HFFc6 (cell line): ENCODE results near the gene OR52N1. TPM values are rescaled to one million over a fixed set of nuclear protein-coding genes. Genes with fewer than 3 reads are reported as not detected.

Experiments used
- DNase-seq: peaks from one replicate; pipeline ENCODE4 v3.0.0-alpha.2; 2018
- H3K27ac Mint-ChIP-seq: 2 replicates; pipeline ENCODE4 v1.8.0; 2020; ENCODE audit warnings: mild to moderate bottlenecking, mixed read lengths
- H3K27me3 Mint-ChIP-seq: 2 replicates; pipeline ENCODE4 v1.8.0; 2021; ENCODE audit warnings: mild to moderate bottlenecking, moderate library complexity, mixed read lengths; ENCODE audit not compliant: insufficient read depth
- H3K36me3 Mint-ChIP-seq: 2 replicates; pipeline ENCODE4 v1.8.0; 2021; ENCODE audit warnings: low read depth, mixed read lengths
- H3K4me1 Mint-ChIP-seq: 2 replicates; pipeline ENCODE4 v1.8.0; 2020; ENCODE audit warnings: low read depth, mixed read lengths
- H3K4me3 Mint-ChIP-seq: 2 replicates; pipeline ENCODE4 v1.8.0; 2020; ENCODE audit warnings: mild to moderate bottlenecking, moderate library complexity, mixed read lengths
- H3K9me3 Mint-ChIP-seq: 2 replicates; pipeline ENCODE4 v1.8.0; 2020; ENCODE audit warnings: mild to moderate bottlenecking, mixed read lengths
- CTCF ChIP-seq: fragments of 200-600 bp; sonication (generic); IDR thresholded peaks from 2 replicates; pipeline ENCODE4 v1.5.0; 2021; ENCODE audit warnings: antibody characterized with exemption, mild to moderate bottlenecking
- long read RNA-seq: library from polyadenylated mRNA; unstranded; transcript quantifications from one replicate; pipeline ENCODE4 v2.0.0, GENCODE V29; 2019
- total RNA-seq, 6 experiments: library from RNA; stranded (reverse); fragmentation: NEBNext Ultra II Directional; extraction: Animal tissue kit (Norgen Biotek cat#: 25700); gene quantifications; 2 replicates in 1 of 6; 3 replicates in 5 of 6; pipeline ENCODE4 v1.2.3, GENCODE V29; 2021

OR52N1 gene
- not detected for total RNA-seq
- long read RNA-seq: 0 reads

- no peaks in the 10 kb centered on the region for H3K9me3 Mint-ChIP-seq
- no peak for TF ChIP-seq CTCF
- no peaks in the 10 kb centered on the region for H3K4me1 Mint-ChIP-seq
- H3K4me3 Mint-ChIP-seq: no peak within 1 kb of the TSS
- H3K27ac Mint-ChIP-seq: no peak within 1 kb of the TSS
- H3K36me3 Mint-ChIP-seq: no peaks in the 10 kb centered on the region
- no peak for DNase-seq
- no peaks in the 10 kb centered on the region for H3K27me3 Mint-ChIP-seq
Measured at GRCh38 chr11:5791165-5791564, at the start of gene OR52N1. OR52N1 (minus strand) TSS chr11:5791265; CDS start chr11:5788816, 2,449 bp downstream.

GRCh38 chr11:5837695-5838094, 46.6 kb upstream of the OR52N1 start:
- H3K36me3 Mint-ChIP-seq: no peaks in the 10 kb centered on the region
- H3K4me1 Mint-ChIP-seq: no peaks in the 10 kb centered on the region
- H3K27me3 Mint-ChIP-seq: no peaks in the 10 kb centered on the region
- no peak overlapping the region for H3K4me3 Mint-ChIP-seq
- no peak for TF ChIP-seq CTCF
- no peak for DNase-seq
- no peak overlapping the region for H3K27ac Mint-ChIP-seq
- H3K9me3 Mint-ChIP-seq: peaks cover 7% of the 10 kb centered on the region

GRCh38 chr11:5833446-5833845, 42.4 kb upstream of the OR52N1 start:
- no peak for DNase-seq
- TF ChIP-seq CTCF: no peak
- Mint-ChIP-seq H3K27me3 (no peaks in the 10 kb centered on the region), H3K27ac (no peak overlapping the region), H3K9me3 (peaks cover 5% of the 10 kb centered on the region), H3K4me3 (no peak overlapping the region), H3K36me3 (no peaks in the 10 kb centered on the region), H3K4me1 (no peaks in the 10 kb centered on the region)

- Mint-ChIP-seq H3K4me1 (no peaks in the 10 kb centered on the region), H3K27me3 (no peaks in the 10 kb centered on the region), H3K4me3 (no peak overlapping the region), H3K36me3 (no peaks in the 10 kb centered on the region), H3K9me3 (no peaks in the 10 kb centered on the region; the same call in 1 of the 2 replicates), H3K27ac (no peak overlapping the region)
- no peak for DNase-seq
- no peak for TF ChIP-seq CTCF
Measured at GRCh38 chr11:5831196-5831829, 40.2 kb upstream of the OR52N1 start.

GRCh38 chr11:5818245-5818886, 27.3 kb upstream of the OR52N1 start:
- no peak for DNase-seq
- Mint-ChIP-seq H3K27me3 (no peaks in the 10 kb centered on the region), H3K4me1 (0 out of 2 replicates have a peak, but pooled peaks cover 4% of the 10 kb centered on the region), H3K27ac (no peak overlapping the region), H3K9me3 (no peaks in the 10 kb centered on the region), H3K4me3 (peak overlapping the region; percentile 57), H3K36me3 (no peaks in the 10 kb centered on the region)
- no peak for TF ChIP-seq CTCF
